ENCODE results near the gene BTNL2.
"Not testable (repeated sequence)": the region's sequence is repeated elsewhere in the genome, so short reads cannot be mapped to it uniquely, and the experiment has no call there.

BTNL2 gene

GRCh38 chr6:32367644-32368043 lies 39.3 kb downstream of the BTNL2 start:
- DNase-seq (ENCODE audit: low read depth) = no peak

GRCh38 chr6:32359225-32359624 lies 47.8 kb downstream of the BTNL2 start:
- DNase-seq (ENCODE audit: low read depth) = not testable (repeated sequence)

- not testable (repeated sequence) for DNase-seq (ENCODE audit: low read depth)
Measured at GRCh38 chr6:32358548-32358947, 48.4 kb downstream of the BTNL2 start.

GRCh38 chr6:32355018-32355417 lies 52.0 kb downstream of the BTNL2 start:
- no peak for DNase-seq (ENCODE audit: low read depth)

GRCh38 chr6:32353348-32353747 lies 53.6 kb downstream of the BTNL2 start:
- DNase-seq (ENCODE audit: low read depth) = no peak
